GM19397 (cell line): ENCODE results near the gene CCDC172.

Source experiments
- ATAC-seq: cut with Tn5 transposase; IDR thresholded peaks from one replicate; pipeline ENCODE4 v1.9.1; 2021; ENCODE audit warnings: mild to moderate bottlenecking, moderate library complexity; ENCODE audit not compliant: unreplicated experiment

CCDC172 gene, protein sequence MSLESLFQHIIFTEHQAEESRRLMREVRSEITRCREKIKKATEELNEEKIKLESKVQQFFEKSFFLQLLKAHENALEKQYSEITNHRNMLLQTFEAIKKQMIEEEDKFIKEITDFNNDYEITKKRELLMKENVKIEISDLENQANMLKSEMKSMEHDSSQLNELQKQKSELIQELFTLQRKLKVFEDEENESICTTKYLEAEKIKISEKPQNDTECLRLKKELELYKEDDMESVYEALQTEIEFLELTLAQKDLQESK

DNA sequence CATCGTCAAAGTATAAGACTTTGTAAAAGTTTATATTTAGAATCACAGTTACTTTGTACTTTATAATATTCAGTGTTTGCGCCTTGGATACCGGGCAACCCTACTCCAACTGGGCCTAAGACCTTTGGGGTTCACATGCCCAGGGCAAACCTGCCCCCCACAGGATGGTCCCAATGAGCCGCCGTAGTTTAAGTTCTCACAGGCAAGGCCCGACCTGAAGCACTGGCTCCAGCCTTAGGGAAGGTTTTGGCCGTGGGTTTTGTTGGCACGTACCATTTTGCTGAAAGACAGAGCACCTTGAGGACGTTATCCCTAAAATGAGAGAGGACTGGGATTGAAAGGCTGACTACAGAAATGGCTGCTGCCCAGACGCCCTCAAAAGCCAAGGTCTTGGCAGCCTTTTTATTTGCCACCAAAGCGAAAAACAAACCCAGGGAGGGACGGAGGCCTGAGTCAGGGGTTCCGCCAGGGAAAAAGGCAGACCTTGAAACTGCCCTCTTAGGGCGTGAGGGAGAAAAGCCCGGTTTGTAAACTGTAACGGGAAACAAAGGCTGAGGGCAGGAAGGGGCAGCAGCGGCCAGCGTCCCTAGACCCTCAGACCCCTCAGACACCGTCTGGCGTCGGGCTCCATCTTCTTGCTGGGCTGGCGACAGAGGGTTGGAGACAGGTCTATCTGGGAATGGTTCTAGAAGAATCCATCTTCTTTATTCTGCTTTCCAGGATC, at the start of gene CCDC172:
Gene CCDC172, plus strand, starts transcription at position 222 of the 724 bp plus-strand sequence. CDS start 564 bp downstream, outside the sequence.
- no peak for ATAC-seq

DNA sequence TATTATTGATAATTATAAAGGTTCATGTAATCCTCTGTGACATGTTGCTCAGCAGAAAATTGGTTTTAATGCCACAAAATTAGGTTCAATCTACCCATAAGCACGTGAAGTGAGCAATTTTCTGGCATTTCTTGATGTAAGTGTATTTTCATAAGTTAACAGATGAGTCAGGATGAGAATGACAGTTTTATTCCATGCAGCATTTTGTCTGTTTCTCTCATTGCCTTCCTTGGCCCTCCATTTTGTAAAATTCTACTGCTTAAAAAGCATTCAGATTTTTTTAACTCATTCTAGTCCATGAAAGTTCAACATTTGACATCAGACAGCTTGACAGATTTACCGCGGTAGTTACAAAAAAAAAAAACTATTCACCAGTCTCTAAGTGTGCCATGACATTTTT, 47.3 kb upstream of the CCDC172 start:
- no peak for ATAC-seq

DNA sequence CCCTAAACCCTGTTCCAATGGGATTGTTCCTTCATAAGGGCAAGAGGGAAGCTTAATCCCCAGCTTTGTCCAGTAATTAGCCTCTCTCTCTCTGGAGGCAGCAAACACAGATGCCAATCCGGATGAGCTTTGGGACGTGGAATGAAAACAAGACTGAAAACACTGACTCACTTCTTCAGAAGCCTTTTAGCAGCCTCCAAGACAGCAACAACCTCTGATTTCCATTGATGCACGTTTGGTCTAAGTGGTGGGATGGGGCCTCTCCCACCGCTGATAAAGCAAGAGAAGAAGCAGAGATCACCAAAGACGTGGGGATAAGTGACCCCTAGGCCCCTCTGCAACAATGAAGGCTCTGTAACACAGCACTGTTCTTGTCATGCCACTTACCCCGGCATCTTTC, 45.4 kb upstream of the CCDC172 start:
- ATAC-seq, result no peak

DNA sequence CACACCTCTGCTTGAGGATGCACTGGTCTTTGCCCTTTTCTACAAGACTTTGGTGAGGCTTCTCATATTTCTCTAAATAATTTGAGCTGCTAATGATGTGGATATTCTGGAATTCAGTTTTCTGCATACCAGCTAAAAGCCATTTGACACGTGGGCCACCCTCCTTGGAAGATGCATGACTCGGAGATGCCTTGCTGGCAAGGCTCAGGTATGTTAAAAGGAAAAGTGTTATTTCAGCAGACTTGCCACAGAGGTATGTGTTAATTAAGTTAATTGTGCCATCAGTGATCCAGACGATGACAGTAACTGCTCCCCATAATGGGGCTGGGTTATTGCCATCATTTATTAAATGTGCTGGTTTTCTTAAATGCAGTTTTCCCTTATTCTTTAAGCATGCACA, 42.5 kb upstream of the CCDC172 start:
- no peak for ATAC-seq

DNA sequence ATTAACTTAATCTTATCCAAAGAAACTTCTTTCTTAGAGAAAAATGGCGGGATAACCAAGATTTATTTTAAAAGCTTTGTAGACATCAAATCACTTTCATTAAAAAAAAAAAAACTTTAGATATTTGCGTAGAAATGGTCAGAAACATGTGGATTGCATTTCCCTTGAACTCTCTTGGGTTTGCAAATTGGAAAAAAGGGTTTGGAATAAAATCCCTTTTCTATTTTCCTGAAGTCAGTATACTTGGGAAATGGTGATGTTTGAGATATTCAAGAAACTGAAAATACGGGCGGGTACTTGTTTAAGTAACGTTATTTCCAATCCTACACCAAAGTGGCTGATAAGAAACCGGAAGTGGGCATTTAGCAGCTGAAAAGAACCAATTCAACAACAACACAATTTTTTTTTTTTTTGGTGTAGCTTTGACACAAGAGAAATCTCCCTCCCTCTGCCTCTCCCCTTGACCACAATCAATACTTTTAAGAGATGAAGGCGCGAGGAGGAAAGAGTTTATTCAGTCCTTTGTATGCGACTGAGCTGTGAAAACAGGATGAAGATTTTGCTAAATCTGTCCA, 37.5 kb upstream of the CCDC172 start:
- ATAC-seq, result no peak

DNA sequence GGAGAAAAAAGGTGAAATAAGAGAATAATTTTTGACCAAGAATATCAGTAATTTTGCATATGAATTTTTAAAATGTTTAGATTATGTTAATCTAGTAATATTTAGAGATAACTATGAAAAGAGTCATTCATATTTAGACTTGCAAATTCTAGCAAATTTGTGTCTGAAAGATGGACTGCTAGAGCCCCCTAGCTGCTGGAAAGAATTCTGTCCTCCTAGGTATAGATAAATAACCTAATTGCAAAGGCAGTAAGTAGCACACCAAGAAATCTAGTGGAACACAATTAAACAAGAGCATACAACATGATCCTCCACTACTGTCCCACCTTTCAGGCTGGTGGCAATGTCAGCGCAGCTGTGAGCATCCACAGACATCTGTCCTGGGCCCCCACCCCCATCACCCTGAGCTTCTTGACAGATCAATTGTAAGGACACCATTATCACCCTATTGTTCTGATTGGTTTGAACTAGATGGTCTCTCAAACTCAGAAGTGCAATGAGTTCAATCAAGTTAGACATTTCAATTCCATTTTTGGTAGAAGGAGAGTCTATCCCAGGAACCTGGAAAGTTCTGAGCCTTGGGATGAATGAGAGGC, 36.2 kb upstream of the CCDC172 start:
- ATAC-seq, result no peak

DNA sequence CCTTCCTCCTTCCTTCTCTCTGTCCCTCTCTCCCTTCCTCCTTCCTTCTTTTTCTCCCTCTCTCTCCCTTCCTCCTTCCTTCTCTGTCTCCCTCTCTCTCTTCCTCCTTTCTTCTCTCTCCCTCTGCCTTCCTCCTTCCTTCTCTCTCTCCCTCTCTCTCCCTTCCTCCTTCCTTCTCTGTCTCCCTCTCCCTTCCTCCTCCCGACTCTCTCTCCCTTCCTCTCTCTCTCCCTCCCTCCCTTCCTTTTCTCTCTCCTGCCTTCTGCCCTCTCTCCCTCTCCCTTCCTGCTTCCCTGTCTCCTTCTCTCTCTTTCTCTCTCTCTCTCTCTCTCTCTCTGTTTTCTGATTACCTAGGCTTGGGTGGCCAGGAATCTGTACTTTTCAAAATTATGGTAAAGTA, 34.6 kb upstream of the CCDC172 start:
- no peak for ATAC-seq

DNA sequence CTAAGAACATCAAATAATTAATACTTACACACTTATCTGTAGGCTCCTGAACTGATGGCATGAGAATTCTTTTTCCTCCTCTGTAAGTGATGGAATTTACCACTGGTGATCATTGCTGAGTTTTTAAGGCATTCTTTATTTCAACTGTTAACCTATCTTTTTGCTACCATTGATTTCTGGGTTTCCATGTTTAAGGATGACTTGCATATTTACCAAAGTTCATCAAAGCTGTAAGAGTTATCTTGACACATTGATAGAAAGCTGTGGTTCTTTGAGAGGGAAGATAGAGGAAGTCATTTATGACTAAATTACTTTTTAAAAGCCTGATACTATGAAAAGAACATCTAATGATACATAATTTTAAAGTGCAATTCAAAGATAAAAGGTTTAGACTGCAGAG, 31.8 kb upstream of the CCDC172 start:
- ATAC-seq, result no peak

DNA sequence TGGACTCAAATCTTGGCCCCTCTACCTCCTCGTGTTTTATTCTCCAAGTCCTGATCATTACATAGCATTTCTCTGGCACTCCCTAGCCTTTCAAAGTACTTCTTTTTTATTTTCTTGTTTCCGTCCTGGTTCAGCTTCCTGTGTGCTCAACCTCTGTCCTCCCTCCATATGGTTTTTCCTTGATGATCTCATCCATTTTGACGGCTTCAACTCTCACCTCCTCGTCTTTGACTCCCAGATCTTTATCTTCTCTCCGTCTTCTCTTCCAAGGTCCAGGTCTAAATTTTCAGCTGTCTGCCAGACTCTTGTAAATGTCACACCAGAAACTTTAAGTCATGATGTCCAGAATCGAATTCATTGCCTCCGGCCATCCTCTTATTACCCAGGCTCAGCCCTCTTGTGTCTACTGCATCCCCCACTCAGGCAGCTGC, 27.9 kb upstream of the CCDC172 start:
- ATAC-seq, result no peak

DNA sequence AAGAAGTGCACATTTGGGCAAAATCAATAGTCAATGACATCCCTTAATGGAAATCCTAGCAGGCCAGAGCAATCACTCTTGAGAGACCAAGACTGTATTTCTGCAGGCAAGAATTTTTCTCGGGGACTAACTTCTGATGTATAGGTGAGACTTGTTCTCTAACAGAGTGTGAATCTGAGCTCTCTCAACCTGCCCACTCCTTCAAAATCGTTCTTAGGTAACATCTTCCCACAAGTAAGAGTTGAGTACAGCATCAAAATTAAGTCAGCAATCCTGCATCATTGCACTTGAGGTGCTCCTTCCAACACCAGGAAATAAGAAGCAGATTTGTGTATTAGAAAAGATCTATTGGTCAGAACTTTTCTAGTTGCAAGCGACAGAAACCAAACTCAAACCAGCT, 25.7 kb upstream of the CCDC172 start:
- no peak for ATAC-seq

DNA sequence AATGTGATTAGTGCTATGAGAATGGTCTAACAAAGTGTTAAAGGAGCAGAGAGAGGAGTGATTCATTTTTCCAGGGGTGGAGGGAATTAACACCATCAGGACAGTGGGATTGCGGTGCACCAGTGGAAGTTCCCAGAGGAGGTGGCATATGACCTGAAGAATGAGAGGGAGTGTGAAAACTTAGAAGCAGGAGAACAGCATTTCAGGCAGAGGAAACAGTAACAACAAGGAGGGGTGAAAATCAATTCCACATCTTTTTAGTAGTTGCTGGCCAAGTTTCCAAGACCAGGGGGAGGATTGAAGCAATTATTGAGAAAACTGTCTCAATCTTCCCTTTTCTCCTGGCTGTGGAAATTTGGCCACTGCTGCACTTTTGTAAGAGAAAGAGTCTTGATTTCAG, 23.7 kb upstream of the CCDC172 start:
- ATAC-seq, result no peak

DNA sequence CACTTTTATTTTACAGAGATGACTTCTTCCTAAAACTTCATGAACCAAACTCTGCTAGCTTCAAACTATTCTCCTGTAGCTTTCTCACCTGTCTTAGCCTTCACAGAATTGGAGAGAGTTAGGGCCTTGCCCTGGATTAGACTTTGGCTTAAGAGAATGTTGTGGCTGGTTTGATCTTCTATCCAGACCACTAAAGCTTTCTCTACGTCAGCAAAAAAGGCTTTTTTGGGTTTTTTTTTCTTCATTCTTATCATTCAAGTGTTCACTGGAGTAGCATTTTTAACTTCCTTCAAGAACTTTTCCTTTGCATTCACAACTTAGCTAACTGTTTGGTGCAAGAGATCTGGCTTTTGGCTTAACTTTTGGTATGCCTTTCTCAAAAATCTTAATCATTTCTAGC, 19.3 kb upstream of the CCDC172 start:
- ATAC-seq, result no peak

DNA sequence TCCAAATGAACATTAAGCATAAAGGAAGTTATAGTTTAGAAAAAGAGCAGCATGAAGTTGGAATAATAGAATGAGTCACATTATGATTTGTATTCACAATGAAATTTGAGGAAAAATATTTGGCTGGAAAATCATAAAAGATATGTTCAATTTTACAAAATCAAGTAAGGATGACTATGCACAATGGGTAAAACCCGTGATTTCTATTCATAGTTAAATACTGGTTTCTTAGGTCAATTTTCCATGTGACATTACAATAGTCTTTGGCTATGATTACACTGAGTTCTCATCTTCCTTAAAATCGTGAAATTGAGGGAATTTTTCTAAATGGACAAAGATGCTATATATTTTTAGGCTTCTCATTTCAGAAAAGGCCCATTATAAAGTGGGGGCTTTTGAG, 17.4 kb upstream of the CCDC172 start:
- no peak for ATAC-seq

DNA sequence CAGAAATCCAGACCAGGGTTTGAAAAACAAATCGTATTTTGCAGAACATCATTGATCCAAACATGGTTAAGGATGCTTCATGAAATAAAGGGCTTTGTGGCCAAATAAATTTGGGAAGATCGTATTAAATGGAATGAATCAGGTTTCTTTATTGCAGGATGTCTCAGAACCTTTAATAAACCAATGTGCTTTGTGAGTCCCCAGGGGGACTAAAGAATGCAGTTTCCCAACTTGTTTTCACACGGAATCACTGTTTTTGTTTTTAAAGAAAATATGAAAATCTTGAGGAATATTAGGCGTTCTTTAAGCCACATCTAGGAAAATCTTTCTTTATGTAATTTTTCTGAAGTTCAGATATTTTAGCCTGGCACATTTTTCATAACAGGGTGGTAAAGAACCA, 16.8 kb upstream of the CCDC172 start:
- no peak for ATAC-seq

DNA sequence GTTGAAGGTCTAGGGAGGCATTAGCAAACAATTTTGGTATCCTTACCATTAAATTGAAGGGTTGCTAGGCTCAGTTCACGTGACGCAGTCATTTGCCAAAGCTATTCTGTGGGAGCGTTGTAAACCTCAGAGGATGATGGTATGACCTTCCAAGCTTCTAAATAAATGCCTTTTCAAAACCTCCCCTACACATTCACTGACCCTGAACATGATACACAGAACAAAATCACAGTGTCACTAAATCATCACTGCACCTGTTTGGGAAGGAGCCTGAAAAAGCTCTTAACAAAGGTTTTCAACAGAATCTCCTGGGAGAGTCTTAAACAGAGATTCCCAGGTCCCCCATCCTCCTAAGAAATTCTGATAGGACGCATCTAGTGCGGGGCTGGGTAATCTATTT, 13.2 kb upstream of the CCDC172 start:
- ATAC-seq, result no peak

DNA sequence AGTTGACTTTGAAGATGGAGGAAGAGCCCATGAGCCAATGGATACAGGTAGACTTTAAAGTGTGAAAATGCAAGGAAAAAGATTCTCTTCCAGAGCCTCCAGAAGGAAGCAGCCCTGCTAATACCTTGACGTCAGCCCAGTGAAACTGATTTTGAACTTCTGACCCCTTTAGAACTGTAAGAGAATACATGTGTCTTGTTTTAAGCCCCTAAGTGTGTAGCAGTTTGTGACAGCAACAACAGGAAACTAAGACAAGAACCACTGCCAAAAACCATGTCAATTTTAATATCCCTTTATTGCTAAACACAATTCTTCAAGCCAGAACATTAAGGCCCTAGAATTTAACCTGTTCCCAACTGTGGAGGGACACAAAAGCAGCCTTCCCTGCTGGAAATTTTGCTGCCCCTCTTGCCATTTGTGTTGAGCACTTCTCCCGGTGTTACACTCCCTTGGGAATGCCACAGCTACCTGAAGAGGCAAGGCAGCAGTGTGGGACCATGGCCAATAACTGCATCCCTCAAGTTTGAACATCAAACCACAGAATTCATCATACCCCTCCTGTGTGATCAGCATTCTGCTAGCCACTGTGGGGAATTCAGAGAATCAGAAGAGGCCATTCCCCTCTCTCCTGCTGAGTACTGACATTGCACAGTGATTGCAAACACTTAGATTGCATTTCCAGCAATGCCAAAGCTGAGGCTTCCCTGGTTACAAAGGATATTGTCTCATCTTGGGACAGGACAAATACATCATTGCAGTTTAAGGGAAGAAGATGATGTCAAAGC, 12.3 kb upstream of the CCDC172 start:
- no peak for ATAC-seq

DNA sequence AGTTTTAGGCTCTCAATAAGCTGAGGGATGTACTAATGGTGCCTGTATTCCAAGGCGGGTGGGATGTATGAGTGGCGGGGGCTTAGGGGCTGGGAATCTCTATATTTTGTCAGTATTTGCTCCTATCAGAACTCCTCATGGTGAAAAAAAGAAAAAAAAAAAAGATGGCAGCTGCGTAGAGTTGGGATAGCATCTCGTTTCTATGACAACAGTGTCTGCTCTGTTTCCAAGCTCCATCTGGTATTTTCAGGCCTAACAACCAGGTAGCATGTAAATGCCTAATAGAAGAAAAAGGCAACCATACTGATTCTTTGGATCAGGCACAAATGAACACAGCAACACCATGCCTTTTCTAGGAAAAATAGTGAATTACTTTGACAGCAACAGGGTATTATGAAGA, 11.7 kb upstream of the CCDC172 start:
- ATAC-seq, result no peak

DNA sequence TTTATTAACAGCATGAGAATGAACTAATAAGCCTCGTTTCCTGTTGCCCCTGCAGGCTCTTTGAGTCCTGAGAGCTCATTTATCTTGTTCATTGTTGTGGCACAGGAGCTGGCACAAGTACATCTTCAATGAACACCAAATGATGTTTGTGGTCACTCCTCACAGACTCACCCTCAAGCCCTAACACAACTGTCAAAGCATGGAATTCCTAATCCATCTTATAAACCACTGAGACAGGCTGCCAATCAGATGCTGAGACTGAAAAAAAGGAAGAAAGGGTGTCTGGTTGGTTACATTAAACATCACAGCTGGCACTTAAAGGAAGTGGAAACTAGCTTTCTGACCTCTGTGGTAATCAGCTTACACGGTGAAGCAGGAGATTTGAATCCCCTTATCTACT, 7.7 kb upstream of the CCDC172 start:
- no peak for ATAC-seq

DNA sequence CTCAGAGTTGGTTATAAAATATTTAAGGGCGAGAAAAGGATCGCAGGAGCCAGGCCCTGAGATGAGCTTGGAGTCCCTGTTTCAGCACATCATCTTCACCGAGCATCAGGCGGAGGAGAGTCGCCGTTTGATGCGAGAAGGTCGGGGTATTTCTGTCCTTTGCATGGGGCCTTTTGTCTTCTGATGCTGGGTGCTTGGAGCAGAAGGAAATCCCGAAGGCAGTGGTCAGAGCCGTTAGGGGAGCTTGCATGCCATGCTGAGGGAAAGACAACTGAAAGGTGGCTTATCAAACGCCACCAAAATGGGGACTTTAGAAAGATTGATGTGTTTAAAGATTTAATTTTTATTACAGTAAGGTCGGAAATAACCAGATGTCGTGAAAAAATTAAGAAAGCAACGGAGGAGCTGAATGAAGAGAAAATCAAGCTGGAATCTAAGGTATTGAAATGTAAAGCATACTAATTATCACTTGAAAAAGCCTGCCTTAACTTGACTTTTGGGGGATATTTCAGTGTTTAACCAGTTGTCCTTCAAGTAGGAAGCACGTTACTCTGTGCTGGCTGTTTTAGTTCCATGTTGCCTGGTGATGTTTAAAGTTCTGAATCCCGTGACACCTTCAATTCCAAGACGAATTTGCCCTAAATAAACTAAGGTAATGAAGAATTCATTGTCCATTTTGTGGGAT, 845 bp downstream of the CCDC172 start:
- no peak for ATAC-seq

DNA sequence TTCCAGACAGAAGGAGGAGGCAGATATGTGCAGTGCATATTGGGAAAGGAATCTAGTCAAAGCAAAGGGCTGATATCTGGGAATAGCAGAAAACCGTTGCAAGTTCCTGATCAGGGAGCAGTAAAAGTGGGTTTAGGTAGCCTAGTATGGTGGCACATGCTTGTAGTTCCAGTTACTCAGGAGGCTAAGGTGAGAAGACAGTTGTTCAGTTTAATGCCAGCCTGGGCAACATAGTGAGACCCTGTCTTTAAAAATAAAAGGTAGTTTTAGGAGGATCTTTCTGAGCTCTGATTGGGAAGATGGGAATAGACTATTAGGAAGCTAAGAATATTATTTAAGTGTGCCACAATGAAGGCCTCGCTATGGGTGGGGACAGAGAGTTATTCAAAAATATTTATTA, 1.7 kb downstream of the CCDC172 start:
- ATAC-seq, result no peak

DNA sequence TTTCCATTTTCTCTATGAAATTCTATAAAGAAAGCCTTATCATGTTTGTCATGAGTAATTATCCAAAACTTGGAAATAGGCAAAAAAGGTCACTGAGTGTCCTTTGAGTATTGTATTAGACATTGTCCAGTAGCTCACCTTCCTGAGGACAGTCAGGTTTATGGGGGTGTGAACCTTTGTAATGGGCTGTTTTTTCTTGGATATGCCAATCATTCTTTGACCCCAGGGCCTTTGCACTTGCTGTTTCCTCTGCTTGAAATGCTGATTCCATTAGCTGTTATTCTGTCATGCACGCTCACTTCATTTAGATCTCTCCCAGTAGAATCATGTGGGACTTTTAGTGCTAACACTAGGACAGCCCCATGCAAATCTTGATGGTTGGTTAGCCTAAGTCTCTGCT, 4.9 kb downstream of the CCDC172 start:
- no peak for ATAC-seq
